ENCODE data around the gene GBP7.
"Not testable (repeated sequence)": the region's sequence is repeated elsewhere in the genome, so short reads cannot be mapped to it uniquely, and the experiment has no call there.

The GBP7 gene, protein sequence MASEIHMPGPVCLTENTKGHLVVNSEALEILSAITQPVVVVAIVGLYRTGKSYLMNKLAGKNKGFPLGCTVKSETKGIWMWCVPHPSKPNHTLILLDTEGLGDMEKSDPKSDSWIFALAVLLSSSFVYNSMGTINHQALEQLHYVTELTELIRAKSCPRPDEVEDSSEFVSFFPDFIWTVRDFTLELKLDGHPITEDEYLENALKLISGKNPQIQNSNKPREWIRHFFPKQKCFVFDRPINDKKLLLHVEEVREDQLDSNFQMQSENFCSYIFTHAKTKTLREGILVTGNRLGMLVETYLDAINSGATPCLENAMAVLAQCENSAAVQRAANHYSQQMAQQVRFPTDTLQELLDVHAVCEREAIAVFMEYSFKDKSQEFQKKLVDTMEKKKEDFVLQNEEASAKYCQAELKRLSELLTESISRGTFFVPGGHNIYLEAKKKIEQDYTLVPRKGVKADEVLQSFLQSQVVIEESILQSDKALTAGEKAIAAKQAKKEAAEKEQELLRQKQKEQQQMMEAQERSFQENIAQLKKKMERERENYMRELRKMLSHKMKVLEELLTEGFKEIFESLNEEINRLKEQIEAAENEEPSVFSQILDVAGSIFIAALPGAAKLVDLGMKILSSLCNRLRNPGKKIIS

DNA sequence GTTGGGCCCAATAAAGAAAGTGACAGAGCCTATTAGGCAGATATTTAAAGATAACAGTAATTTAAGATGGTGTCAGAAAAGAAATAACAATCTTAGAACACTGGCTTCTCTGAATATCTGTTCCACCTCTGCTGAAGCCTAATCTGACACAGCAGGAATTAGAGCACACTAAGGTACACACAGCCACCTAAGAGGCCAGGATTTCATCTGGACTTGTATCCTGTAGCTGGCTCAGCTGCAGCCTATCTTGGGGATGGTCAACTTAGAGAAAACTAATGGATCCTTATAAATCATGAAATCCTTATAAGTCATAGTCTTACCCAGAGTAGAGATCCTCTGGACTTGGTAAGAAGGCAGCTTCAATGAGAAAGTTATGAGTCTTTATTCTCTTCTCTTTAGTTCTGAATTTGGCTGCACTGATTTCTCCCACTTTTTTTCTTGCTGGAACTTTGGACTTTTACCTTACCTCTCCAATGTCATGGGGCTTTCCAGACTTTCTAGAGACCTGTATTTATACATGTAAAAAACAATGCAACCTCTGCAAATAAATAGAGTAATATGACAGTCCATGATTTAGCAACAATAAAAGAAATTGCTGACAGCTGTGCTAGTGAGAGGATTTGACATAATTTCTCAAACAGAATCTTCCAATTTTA, at the start of gene GBP7:
GBP7 (minus strand) TSS at position 403 of the 656 bp plus-strand sequence. CDS start 4,068 bp downstream, outside the sequence.
- DNase-seq, result no peak

DNA sequence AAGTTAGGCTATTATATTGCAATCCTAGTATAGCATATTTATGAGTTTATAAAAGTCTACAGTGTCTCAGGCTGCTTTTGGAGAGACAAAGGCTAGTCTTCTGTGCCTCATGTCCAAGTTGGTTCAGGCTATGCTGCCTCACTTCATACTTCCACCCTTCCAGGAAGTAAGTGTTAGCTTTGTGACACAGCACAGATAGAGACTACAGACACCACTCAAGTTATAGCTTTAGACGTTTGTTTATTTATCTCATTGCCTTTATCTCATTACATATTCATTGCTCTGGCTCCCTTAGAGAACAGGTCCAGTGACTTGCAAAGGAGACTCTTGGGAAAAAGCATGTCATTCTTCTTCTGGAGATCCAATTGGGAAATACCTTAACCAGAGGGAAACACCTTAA, 45.5 kb upstream of the GBP7 start:
- DNase-seq, result no peak

DNA sequence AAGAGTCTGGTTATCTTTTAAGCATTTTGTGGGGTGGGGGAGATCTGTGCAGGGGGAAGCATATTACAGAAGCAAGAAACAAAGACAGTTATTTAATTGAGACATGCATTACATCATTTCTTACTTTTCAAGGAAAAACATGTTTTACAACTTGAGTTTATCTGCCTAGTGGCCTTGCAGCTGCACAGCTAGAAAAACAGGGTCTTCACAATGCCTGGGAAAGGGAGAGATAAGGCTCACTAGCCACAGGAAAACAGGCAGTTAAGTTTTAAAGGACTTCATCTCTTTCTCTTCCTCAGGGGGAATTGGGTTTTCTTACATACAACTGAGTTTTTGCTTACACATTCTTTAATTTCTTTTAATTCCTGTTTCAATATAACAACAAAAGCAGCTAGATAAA, 44.0 kb upstream of the GBP7 start:
- DNase-seq, result not testable (repeated sequence)

DNA sequence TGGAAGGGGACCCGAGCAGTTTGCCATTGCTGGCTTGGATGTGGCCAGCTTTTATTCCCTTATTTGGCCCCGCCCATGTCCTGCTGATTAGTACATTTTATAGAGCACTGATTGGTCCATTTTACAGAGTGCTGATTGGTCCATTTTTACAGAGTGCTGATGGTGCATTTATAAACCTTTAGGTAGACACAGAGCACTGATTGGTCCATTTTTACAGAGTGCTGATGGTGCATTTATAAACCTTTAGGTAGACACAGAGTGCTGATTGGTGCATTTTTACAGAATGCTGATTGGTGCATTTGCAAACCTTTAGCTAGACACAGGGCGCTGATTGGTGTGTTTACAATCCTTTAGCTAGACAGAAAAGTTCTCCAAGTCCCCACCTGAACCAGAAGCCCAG, 43.1 kb upstream of the GBP7 start:
- DNase-seq, result not testable (repeated sequence)

DNA sequence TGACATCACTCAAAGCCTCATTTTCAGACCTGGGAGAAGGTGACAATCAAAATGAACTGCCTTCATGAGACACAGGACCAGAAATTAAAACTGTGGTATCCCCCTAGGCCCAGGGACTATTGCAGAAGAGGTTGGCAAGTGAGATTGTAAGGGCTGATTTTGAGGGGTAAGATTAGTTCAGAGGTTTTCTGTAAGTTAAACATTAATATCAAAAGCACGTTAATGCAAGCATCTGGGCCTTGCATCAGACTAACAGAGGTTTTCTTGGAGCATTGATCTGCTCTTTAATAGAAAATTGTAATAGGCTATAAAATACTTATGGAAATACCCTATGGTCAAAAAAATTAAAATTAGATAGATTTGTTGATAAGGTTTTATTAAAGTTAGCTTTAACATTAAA, 37.5 kb upstream of the GBP7 start:
- no peak for DNase-seq

DNA sequence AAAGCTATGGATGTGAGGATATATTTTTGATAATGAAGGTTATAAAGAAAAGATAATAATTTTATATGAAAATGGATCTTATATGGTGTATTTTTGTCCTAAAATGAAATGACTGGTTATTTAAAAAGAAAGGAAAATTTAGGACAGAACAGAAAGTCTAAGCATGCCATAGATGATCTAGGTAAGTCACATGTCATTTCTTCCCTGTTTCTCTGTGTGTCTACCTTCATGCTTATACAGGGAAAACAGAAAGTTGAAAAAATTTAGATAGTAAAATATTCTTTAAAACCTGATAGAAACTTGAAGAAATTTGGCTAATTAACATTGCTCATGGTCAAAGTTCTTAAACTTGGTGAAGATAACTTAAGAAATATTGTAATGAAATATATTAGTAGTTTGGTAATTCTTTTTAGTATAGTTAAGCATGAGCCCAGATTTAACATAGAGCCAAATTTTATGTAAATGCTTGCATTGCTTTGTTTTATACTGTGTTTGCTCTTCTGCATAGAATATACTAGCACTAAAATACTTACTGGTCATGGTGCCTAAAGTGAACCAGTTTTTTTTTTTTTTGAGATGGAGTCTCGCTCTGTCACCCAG, 35.3 kb upstream of the GBP7 start:
- DNase-seq, result no peak

DNA sequence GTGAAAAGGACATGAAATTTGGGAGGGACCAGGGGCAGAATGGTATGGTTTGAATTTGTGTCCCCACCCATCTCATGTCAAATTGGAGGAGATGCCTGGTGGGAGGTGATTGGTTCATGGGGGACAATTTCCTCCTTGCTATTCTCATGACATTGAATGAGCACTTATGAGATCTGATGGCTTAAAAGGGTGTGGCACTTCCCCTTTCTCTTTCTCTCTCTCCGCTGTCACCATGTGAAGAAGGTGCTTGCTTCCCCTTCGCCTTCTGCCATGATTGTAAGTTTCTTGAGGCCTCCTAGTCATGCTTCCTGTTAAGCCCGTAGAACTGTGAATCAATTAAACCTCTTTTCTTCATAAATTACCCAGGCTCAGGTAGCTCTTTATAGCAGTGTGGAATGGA, 30.6 kb upstream of the GBP7 start:
- DNase-seq, result no peak

DNA sequence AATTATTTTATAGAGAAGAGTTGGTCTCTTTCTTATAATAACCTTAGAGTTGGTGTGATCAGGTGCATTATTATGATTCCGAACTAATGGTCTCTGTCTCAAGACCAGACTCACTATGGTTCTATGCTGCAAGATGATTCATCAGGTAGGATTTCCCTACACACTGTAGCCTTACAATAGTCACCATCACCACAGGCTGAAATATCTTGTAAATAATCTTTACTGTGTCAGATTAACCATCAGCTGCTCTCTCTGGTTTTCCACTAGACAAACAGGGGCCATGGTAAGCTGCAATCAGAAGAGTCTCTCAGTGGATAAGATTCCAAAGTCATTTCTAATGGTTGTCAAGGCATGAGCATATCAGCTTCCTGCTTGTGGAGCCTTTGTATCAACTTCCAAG, 27.4 kb upstream of the GBP7 start:
- DNase-seq, result no peak

DNA sequence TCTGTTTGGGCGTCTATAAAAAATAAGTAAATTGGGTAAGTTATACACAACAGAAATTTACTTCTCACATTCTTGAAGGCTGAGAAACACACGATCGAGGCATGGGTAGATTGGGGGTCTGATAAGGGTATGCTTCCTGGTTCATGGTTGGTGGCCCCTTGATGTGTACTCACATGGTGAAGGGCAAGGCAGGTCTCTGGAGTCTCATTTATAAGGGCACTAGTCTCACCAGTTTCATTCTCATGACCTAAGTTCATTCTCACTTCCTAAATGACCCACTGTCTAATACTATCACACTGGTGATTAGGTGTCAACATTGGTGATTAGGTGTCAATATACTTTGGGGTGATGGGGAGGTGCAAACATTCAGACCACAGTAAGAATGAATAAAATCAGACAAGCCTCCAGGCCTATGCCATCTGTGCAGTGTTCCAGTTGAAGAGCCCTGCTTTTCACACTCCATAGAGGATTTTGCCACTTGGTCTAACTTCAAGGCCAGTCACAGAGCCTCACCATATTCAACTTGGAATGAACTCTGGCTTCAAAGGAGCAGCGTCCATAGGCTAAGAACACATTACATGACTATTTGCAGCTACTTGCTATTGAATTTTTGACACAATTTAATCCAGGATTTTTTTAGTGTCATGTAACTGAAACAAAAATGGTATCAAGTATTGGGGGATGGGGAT, 25.4 kb upstream of the GBP7 start:
- no peak for DNase-seq

DNA sequence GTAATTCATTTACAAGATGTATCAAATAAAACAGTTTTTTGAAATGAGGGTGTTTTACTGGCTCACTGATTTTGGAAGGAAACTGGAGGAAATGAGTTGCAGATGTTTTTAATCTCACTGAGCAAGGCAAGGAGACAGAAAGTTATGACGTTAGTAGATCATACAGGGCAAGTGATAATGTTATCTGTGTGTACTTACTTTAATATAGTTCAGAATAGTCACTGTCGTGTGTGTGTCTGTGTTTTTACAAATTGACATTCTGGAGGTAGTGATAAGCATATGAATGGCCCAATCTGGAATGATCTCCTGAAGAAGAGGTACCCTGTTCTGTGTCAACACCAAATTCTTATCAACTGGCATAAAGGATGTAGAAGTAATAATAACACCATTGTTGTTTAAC, 24.9 kb upstream of the GBP7 start:
- DNase-seq, result peak in 3 of 6 experiments; percentile 56 to 65 (median 64)

DNA sequence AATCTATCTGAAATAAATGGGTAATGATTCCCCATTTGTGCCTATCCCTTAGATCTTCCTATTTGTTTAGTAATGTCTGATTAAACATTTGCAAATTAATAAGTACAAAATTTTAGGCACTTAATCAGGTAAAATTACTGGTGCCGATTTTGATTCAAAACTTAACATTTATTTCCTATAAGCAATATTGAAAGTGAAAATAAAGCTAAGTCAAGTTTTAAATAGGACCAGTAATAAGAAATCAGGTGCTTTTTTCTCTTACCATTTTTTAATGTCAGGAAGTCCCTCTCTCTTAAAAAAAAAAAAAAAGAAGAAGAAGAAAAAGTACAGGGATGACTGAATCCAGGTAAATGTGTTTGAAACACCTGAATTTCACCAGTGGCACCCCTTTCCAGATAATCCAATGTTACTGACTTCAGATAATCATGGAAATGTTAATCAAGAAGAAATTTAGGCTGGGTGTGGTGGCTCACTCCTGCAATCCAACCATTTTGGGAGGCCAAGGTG, 23.8 kb upstream of the GBP7 start:
- peak in 1 of 6 experiments; percentile 10 for DNase-seq

DNA sequence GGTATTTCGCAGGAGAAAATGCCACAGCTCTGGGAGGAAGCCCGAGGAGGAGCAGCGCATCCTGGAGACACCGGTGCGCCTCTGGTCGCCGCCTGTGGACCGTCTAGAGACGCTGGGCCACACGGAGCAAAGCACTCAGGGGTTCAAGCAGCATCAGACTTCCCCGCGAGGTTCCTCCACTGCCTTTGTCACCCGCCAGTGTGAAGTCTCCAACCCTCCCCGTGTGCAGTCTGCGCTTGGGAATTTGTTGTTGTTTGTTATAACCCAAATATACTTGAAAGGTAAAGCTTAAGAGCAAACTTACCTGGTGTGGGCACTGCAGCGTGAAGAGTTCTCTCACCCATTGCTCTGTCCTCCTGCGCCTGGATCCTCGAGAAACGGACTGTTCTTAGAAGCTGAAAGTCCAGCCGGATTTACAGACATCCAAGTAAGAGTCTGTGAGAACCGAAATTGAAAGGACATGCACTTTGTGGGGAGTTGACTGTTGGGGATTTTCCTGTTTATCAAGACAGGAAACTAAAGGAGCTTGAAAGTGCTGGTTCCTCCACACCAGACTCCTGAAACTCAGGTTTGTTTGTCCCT, 22.8 kb upstream of the GBP7 start, which contains the start of gene GBP4:
GBP4 (minus strand) TSS at position 452 of the 582 bp plus-strand sequence; CDS start at position 344, 108 bp downstream.
- DNase-seq, result peak in 5 of 6 experiments; percentile 5 to 64 (median 31)

DNA sequence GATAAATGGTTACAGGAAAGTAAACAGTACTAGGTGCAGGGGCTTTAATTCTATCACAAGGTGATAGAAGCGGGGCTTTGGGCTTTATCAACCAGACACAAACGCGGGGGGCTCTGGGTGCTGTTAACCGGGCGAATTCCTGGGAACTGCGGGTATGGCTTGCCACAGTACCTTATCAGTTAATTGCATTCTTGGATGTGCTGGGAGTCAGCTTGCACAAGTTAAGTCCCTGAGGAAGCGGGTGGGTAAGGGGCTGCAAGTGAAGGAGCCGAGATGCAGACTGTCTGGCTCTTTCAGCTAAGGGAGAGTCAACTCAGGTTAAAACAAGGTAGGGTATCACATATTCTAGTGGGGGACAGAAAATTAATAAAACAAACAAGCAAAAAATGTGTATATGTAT, 22.3 kb upstream of the GBP7 start:
- DNase-seq, result no peak

DNA sequence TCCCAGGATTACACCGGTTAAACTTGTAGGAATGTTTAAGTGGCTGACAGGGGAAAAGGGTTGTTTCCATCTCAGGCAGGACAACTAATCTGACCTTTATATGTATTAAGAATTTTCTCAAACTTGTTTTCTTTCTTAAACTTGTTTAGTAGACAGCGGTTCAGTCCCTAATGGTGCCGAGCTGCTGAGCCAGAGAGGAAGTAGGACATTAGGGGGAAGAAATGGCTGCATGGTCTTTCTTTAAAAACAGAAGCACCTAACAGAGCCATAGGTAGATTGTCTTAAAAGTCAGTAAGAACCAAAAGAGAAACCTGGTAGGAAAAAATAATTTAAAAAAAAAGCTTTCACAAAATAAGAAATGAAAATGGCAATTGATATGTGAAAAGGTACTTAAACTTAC, 19.7 kb upstream of the GBP7 start:
- DNase-seq, result no peak

DNA sequence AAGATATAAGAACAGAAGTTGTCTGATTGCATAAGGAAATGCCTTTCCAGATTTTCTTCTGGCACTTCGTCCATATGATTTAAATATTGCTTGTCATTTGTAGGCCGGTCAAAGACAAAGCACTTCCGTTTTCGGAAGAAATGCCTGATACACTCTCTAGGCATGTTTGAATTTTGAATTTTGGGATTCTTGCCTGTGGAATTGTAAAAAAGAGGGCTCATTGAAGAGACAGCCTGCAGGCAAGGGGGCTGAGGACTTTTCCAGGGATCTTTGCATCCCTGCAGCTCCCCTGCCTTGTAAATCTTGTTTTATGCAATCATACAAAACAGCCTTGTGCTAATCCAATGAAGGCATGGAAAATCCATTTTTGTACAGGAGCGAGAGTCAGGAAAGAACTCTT, 15.5 kb upstream of the GBP7 start:
- no peak for DNase-seq

DNA sequence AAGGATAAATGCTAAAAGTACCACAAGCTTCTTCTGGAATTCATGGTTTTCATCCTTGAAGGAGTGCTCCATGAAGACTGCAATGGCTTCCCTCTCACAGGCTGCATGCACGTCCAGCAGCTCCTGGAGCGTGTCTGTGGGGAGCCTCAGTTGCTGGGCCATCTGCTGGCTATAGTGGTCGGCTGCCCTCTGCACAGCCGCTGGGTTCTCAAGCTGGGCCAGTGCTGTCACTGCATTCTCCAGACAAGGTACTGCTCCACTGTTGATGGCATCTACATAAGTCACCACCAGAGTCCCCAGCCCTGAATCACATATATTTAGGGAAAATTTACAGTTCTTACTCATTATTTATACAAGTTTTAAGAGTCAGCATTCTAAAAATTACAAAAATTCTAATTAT, 14.2 kb upstream of the GBP7 start:
- DNase-seq, result no peak

DNA sequence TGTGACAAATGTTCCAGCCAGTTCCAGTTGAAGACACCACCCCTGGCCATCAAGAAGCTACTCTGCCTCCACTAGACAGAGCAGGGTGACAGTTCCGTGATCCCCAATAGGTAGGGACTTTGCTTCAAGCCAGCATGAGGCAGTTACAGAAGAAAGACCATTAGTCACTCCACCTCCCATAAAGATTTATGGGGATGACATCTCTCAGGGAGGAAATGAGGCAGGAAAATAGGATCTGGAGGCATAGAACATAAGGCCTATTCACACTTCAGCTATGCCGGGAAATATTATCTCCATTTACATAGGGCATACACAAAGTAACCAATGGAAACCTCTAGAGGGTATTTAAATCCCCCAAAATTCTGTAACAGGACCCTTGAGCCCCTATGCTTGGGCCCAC, 3.5 kb upstream of the GBP7 start:
- no peak for DNase-seq

DNA sequence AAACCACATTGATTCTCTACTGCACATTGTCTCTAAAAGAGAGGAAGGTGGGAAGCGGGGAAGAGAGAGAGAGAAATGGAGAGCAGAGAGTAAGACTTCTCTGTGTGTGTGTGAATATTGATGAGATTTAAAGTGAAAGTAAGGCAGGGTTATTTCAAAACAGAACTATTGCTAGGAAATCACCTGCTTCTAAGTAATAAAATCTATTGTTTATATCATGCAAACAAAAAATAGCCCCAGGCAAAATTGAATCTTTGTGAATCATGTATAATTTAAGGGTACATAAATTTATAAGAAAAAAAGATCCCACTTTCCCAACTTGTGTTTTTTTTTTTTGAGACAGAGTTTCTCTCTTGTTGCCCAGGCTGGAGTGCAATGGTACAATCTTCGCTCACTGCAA, 1.2 kb upstream of the GBP7 start:
- DNase-seq, result no peak

DNA sequence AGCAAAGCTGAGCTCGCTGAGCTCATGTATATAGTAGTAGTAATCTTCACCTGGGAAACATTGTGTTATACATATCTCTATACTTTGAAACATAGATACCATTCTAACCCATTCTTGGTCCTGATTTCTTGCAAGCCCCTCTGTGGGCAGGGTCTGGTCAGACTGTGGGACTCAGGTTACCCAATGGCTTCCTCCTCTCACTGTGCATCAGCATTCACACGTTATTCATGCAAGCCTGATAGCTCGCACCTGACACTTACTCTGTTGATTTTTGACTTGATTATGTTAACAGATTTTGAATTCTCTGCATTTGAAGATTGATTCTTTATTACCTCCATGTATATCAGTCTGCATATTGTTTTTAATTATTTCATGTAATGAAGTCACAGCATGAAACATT, 1.3 kb downstream of the GBP7 start:
- DNase-seq, result no peak

DNA sequence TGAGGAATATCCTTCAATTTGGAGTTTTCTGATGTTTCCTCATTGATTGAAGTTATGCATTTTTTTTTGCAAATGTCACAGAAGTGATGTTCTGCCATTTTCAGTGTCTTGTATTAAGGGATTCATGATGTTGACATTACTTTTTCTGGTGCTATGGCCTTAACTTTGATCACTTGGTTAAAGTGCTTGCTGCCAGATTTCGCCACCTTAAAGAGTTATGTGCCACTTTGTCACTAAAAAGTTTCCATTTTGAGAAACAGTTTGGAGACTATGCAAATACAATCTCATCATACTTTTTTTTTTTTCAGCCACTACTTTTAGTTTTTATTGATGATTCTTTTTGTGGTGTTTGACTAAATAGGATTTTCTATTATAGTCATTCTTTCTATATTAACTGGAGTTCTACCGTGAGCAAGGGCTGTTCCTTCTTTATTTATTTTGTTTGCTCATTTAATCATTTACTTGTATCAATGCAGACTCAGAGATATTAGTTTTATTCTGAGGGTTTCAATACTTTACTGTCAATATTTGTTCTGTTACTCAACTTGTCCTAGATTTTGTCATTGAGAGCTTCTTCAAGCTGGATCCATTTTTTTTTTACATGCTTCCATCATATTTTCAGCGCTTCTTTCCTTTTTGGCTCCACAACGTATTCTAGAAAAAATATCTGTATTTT, 3.2 kb downstream of the GBP7 start:
- DNase-seq, result no peak

DNA sequence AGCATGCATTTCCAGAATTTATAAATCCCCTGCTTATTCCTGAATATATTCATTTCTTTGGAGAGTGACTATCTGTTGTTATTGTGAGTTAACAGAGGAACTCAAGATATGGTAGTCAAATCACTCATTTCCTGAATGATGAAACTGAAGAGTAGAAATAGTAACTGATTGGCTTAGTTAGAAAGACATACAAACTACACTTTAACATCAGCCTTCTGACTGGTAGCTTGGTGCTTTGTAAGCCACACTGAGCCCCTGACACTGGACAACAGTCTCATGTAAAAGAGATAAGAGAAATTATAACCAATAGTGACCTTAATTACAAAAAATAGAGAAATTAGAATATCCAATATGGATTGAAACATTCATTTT, 4.8 kb downstream of the GBP7 start:
- no peak for DNase-seq

All from stimulated activated naive CD4-positive, alpha-beta T cell (primary cell).